Activated CD8-positive, alpha-beta memory T cell treated with anti-CD3 and anti-CD28 coated beads, Interleukin-2, amount 50 U/mL, for 24 hours (primary cell): ENCODE results near the gene CADM4.
"Not testable (repeated sequence)": the region's sequence is repeated elsewhere in the genome, so short reads cannot be mapped to it uniquely, and the experiment has no call there.

ENCODE experiments used
- DNase-seq: peaks from one replicate; pipeline ENCODE4 v3.0.0-alpha.2; 2020; ENCODE audit errors: extremely low read depth

CADM4 gene, protein sequence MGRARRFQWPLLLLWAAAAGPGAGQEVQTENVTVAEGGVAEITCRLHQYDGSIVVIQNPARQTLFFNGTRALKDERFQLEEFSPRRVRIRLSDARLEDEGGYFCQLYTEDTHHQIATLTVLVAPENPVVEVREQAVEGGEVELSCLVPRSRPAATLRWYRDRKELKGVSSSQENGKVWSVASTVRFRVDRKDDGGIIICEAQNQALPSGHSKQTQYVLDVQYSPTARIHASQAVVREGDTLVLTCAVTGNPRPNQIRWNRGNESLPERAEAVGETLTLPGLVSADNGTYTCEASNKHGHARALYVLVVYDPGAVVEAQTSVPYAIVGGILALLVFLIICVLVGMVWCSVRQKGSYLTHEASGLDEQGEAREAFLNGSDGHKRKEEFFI

DNA sequence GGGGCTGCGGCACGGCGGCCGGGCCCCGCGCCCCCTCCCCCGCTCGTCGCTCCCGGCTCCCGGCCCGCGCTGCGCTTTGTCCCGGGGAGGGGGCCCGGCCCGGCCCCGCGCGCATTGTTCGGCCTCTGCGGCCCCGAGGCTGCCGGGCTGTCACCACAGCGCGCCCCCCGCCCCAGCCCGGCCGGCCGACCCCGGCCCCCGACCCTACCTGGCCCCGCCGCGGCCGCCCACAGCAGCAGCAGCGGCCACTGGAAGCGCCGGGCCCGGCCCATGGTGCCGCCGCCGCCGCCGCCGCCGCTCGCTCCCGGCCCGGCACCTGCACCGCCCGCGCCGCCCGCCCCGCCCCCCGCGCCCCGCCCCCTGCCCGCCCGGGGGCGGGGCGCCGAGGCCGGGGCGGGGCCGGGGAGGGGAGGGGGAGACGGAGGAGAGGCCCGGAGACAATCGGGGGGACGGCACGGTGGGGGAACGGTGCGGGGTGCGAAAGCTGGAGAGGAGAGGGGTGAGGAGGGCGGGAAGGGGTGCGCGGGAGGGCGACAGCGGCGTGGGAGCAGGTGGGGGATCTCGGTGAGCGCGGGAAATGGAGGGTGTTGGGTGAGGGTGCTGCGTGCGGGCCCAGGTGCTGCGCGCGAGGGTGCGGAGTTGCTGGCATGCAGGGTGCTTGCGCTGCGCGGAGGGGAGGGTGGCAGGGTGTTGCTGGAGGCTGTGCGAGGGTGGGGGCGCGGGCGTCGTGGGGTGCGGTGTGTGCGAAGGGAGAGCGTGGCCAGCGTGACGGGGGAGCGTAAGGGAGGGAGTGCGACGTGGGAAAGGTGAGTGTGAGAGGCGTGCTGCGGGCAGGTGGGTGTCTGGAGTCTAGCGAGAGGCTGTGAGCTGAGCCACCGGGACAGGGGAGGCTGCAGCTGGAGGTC is at the start of gene CADM4:
Gene CADM4, minus strand, starts transcription at position 332 of the 905 bp plus-strand sequence. Its CDS starts 60 bp downstream, at position 272.
- no peak for DNase-seq

DNA sequence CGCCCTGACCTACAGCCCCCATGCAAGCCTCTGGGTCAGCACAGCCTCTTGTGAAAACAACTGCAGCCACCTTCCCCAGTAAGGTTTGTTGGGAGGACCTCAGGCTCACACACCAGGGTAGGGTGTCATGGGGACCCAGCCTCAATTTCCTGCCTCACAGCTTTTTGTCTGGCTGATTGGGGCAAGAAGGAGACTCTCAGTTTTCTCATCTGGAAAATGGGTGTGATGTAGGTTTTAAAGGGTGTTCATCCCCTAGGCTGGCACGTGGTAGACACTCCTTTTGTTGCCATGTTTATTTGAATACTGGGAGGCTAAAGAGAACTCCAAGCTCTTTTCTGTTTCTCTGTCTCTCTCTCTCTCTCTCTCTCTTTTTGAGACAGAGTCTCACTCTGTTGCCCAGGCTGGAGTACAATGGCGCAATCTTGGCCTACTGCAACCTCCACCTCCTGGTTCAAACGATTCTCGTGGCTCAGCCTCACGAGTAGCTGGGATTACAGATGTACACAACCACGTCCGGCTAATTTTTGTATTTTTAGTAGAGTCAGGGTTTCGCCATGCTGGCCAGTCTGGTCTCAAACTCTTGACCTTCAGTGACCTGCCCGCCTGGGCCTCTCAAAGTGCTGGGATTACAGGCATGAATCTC is 48.5 kb upstream of the CADM4 start:
- DNase-seq, result no peak

DNA sequence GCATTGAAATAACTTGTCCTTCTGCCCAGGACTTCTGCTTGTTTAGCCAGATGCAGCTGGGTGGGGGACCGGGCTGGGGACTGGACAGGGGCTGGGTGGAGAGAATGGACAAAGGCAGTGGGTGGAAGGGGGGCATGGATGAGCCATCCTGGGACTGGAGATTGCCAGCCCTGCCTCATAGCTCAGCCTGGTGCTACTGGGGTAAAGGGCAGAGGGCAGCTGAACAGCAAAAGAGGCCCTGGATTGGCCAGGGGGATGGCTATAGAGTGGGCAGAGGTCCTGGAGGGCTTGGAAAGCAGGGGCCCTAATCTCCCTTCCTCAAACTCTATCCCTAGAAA is 48.0 kb upstream of the CADM4 start:
- DNase-seq, result no peak

DNA sequence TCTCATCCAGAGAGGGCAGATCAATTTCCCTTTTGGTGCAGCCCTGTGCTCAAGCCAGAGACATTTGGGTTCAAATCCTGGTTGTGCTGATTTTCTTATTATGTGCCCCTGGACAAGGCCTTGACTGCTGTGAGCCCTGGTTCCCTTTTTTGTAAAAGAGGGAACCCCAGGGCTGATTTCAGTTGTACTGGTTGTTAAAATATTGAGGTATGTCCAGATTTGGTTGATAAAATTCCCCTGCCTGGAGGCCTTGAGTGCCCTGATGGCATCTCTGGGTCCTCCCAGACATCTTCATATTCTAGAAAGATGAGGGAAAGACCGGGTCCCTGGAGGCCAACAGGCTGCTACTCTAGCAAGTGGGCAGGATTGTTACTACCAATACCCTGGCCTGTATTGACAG is 44.7 kb upstream of the CADM4 start:
- DNase-seq, result no peak

DNA sequence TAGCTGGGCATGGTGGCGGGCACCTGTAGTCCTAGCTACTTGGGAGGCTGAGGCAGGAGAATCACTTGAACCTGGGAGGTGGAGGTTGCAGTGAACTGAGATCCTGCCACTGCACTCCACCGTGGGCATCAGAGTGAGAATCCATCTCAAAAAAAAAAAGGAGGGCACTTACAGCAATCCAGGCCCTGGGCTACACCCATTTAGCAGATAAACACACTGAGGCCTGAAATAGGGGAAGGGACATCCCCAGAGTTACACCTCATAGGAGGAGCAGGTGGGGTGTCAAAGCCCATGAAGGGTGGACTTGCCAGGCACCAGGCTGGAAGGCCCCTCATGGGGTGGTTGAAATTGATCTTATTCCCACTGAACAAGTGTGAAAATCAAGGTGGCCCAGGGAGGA is 44.3 kb upstream of the CADM4 start:
- DNase-seq, result no peak

DNA sequence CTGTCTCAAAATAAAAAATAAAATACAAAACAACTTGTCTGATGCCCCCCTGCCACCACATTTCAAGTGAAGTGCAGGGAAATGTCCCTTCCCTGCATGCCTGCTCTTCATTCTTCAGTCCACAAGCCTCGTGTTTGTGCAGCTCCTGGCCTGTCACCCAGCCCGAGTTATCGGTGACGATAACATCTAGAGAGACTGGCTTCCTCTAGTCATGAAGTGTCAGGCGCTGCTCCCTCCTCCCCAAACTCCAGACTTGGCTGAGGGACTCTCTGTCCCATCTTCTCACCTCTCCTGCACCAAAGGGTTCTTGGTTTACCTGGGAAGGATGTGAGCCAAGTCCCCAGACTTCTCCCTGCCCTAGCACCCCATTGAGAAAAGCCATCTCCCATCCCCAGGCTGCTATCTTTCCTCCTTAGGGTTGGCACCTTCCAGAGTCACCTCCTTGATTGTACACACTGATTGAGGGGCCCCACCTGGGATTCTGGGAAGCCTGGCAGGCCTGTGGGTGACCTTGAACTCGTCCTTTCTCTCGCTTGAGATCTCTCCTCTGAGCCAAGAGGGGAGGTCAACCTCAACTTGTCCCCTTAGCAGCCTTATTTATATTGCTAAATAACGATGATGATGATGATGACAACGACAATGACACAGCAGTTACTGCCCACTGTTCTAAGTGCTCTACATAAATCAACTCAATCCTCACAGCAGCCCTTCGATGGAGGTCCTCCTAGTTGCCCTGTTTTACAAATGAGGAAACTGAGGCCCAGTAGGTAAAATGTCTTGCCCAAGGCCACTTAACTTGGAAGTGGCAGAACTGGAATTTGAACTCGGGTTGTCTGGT is 43.4 kb upstream of the CADM4 start:
- no peak for DNase-seq

DNA sequence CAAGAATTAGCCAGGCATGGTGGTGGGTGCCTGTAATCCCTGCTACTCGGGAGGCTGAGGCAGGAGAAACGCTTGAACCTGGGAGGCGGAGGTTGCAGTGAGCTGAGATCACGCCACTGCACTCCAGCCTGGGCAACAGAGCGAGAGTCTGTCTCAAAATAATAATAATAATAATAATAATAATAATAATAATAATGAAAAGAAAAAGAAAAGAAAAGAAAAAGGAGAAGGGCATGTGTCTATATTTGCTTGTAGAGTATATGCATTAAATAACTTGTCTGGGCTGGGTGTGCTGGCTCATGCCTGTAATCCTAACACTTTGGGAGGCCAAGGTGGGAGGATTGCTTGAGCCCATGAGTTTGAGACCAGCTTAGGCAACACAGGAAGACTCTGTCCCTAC is 42.6 kb upstream of the CADM4 start:
- DNase-seq, result not testable (repeated sequence)

DNA sequence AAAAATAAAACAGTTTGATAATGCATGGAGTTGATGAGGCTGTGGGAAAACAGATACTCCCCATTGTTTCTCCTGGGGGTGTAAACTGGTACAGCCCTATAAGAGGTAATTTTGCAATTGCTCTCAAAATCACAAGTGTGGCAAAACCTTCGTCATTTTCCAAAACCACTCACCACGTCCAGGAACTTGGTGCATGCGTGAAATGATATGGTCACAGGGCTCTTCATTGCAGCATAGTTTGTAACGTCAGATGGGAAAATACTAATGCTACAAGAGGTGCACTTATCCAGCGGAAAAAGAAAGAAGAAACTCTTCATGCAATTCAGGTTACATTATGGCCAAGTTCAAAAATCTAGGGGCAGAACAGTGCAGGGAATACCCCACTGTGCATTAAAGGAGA is 42.2 kb upstream of the CADM4 start:
- DNase-seq, result no peak

DNA sequence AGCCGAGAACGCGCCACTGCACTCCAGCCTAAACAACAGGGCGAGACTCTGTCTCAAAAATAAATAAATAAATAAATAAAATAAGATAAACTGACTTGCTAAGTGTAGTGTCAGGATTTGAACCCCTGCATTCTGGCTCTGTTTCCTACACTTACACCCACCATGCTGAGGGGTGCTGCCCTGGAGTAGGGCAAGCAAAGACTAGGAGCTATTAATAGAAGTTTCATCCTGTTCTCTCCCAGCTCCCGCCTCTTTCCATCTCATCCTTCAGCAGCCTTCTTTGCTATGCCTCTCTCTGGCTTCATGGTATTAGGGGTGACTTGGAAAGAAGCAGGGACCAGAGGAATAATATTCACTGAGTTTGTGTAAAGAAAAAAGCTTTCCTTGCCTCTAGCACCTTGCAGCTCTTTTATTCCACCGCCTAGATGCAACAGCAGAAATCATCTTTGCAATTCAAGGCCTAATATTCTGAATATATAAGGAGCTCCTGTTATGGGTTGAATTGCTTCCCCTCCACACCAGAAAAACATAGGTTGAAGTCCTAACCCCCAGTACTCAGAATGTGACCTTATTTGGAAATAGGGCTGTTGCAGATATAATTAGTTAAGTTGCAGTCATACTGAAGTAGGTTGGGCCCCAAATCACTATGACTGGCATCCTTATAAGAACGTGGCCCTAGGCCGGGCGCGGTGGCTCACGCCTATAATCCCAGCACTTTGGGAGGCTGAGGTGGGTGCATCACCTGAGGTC is 39.0 kb upstream of the CADM4 start:
- no peak for DNase-seq

DNA sequence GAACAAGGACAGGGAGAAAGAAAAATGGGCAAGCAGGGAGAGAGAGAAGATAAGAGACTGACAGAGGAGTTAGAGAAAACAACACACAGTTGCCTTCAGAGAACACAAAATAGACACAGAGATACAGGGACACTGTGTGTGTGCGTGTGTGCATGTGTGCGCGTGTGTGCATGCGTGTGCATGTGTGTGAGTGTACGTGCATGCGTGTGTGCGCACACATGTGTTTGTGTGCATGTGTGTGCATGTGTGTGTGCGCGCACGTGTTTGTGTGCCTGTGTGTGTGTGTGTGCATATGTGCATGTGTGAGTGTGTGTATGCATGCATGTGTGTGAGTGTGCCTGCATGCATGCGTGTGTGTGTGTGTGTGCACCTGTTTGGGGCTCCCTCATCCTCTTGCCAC is 36.3 kb upstream of the CADM4 start:
- no peak for DNase-seq

DNA sequence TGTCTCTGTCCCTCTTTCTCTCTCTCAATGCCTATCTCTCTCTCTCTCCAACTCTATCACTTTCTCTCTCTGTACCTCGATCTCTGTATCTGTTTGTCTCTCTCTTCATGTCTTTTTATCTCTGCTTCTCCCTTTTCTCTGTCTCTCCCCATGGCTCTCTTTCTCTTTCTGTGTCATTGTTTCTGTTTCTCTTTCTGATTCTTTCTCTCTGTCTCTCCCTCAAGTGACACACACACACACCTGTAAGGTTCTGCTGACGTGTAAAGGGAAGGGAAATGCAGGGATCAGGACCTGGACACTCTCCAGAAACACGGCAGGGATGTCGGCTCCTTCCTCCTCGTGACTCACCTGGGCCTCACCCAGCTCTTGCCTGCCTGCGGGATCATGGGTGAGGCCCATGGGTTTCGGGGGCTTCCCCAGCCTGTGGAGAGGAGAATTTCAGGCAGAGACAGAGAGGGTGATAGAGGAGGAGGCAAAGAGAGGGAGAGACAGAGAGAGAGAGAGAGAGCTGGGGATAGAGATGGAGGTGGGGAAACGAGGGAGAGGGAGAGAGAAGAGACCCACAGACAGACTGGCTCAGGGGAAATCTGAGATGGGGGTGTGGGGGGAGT is 35.7 kb upstream of the CADM4 start:
- DNase-seq, result no peak

DNA sequence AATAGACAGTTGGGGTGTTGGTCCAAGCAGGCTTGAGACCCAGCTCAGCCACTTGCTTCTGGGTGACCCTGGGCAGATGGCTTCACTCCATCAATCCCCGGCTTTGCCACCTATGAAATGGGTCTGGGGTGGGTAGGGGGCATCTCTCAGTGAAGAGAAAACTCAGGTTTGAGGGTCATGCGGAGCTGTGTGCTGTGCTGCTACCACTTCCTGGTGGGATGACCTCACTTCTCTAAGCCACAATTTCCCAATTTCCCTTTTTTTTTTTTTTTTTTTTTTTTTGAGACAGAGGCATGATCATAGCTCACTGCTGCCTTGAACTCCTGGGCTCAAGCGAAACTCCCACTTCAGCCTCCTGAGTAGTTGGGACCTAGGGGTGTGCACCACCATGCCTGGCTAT is 34.9 kb upstream of the CADM4 start:
- no peak for DNase-seq

DNA sequence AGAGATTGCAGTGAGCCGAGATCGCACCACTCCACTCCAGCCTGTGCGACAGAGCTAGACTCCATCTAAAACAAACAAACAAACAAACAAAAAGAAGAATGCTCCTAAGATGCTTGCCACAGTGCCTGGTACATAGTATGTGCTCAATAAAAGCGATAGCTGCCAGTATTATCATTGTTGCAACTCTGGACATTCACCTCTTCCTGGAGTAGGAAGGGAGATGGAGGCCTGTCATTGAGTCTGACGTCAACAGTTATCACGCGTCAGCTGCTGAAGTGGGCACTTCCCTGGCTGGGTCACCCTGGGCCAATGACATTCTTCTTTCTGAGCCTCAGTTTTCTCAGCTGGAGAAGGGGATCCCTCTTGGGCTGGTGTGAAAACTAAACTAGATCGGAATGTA is 34.5 kb upstream of the CADM4 start:
- no peak for DNase-seq

DNA sequence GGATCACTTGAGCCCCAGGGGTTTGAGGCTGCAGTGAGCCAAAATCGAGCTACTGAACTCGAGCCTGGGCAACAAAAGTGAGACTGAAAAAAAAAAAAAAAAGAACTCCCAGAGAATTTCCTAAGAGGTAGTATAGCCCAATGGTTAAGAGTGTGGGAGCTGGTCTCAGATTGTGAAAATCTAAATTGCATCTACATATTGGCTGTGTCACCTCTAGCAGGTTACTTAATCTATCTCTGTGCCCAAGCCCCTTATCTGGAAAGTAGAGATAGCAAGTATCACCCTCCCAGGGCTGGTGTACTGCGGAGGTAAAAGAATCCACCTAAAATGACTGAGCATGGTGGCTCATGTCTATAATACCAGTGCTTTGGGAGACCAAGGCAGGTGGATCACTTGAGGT is 34.0 kb upstream of the CADM4 start:
- DNase-seq, result no peak

DNA sequence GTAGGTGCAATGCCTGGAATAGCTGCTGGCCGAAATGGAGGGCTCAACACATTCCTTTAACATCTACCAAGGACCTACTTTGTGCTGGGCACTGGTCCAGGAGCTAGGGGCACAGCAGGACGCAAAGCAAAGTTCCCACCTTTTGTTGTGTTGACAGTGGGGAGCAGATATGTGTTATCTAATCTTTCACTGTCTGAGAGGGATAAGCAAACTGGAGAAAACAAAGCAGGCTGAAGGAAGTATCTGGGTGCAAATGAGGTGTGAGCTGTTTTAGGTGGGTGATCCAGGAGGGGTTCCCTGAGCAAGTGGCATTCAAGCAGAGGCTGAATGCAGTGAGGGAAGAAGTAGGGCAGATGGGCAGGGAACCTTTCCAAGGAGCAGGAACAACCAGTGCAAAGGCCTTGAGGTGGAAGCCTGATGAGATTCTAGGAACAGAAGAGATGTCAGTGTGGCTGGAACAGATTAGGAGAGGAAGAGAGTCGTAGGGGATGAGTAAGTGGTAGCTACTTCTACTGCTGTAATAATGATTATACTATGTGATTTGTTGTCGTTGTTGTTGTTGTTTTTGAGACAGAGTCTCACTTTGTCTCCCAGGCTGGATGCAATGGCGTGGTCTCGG is 32.5 kb upstream of the CADM4 start:
- no peak for DNase-seq

DNA sequence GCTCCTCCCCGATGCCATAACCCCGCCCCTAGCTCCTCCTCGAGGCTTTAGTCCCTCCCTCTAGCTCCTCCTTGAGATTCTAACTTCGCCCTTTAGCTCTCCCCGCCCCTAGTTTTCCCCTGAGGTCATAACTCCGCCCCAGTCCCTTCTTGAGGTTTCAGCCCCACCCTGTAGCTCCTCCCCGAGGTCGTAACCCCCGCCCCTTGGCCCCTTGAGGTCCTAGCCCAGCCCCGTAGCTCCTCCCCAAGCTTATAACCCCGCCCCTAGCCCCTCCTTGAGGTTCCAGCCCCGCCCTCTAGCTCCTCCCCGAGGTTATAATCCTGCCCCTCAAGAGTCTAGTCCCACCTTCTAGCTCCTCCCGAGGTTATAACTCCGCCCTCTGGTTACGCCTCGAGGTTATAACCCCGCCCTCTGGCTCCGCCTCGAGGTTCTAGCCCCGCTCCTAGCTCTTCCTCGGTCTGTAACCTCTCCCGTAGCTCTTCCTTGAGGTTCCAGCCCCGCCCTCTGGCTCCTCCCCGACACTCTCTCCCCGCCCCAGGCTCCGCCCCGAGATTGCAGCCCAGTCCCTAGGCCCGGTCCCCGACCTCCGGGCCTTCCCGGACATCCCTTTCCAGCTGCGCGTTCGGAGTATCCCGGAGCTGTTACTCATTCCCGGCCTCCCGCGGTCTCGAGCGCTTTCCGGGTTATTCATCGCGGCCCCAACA is 28.9 kb upstream of the CADM4 start:
- DNase-seq, result peak; percentile 86

DNA sequence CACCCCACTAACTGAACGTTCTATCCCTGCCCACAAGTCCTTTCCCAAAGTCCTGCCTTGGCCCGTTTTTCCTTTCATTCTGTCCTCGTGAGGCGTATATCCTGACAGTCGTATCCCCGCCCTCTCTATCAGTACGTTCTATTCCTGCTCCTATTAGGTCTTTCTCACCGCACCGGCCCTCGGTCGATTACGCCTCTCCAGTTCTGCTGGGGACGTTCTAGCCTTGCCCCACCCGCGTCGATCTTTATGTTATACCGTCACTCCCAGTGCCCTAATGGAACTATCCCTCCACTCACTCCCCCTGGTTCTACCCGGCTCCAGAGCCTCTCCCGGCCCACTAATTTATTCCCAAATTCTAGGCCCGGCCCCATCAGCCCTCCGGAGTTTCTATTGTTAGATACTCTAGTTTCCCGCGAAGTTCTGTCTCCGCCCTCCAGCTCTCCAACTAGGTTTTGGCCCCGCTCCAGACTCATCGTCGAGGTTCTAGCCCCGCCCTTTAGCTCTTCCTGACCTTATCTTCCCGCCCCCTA is 28.3 kb upstream of the CADM4 start:
- no peak for DNase-seq

DNA sequence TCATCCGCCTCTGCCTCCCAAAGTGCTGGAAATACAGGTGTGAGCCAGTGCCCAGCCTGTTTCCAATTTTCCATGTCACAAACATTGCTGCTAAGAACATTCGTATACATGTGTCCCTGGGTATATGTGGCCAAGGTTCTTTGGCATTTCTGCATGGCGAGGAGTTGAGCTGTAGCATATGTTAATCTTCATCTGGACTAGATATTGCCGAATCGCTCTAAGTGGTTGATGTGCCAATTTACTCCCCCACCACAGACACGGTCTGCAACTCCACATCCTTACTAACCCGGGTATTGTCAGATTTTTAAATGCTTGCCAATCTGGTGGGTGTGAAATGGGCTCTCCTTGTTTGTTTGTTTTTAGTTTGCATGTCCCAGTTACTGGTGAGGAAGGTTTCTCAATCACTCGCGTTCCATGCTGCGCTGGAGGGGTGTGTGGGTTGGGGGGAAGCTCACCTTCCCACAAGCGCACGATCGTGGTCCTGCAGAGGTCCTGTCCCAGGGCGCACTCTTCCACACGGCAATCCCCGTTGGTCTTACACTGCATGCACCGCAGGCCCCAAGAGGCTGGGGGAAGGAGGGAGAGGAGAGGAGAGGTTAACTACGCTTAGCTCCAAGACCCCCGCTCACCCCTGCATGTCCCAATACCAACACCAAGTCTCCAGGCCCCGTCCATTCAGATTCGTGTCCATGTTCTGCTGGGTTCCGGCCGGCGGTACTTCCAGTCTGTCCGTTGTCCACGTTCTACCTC is 27.7 kb upstream of the CADM4 start:
- no peak for DNase-seq
